GM23248 (cell line): ENCODE results near the gene TET2. TPM values are rescaled to one million over a fixed set of nuclear protein-coding genes. Genes with fewer than 3 reads are reported as not detected.
"Not testable (repeated sequence)": the region's sequence is repeated elsewhere in the genome, so short reads cannot be mapped to it uniquely, and the experiment has no call there.

Experiments used
- DNase-seq: peaks from one replicate; pipeline ENCODE4 v3.0.0-alpha.2; 2015
- H2AFZ ChIP-seq: fragments of 200-600 bp; sonication (generic); 2 replicates; pipeline ENCODE4 v1.6.1; 2016; ENCODE audit warnings: antibody characterized with exemption
- H3F3A ChIP-seq: fragments of 200-600 bp; sonication (generic); 2 replicates; pipeline ENCODE4 v1.6.1; 2016; ENCODE audit warnings: mild to moderate bottlenecking, antibody characterized with exemption, mixed run types; ENCODE audit not compliant: insufficient read depth
- H3K27ac ChIP-seq: fragments of 200-600 bp; sonication (generic); 2 replicates; pipeline ENCODE4 v1.5.1; 2016; ENCODE audit warnings: mild to moderate bottlenecking
- H3K27me3 ChIP-seq: fragments of 200-600 bp; sonication (generic); replicated peaks from 2 replicates; pipeline ENCODE4 v1.6.1; 2016; ENCODE audit warnings: mild to moderate bottlenecking; ENCODE audit not compliant: insufficient read depth
- H3K36me3 ChIP-seq: fragments of 200-600 bp; sonication (generic); 2 replicates; pipeline ENCODE4 v1.6.1; 2016; ENCODE audit warnings: low read depth, mild to moderate bottlenecking
- H3K4me1 ChIP-seq: fragments of 200-600 bp; sonication (generic); 2 replicates; pipeline ENCODE4 v1.6.1; 2016; ENCODE audit warnings: mild to moderate bottlenecking; ENCODE audit not compliant: insufficient read depth
- H3K4me2 ChIP-seq: fragments of 200-600 bp; sonication (generic); one replicate; pipeline ENCODE4 v1.6.1; 2016; ENCODE audit warnings: mild to moderate bottlenecking; ENCODE audit not compliant: unreplicated experiment
- H3K4me3 ChIP-seq: fragments of 200-600 bp; sonication (generic); 2 replicates; pipeline ENCODE4 v1.5.1; 2016; ENCODE audit warnings: mild to moderate bottlenecking
- H3K79me2 ChIP-seq: fragments of 200-600 bp; sonication (generic); 2 replicates; pipeline ENCODE4 v1.6.1; 2016; ENCODE audit warnings: mild to moderate bottlenecking; ENCODE audit not compliant: insufficient read depth
- H3K9ac ChIP-seq: fragments of 200-600 bp; sonication (generic); 2 replicates; pipeline ENCODE4 v1.6.1; 2016; ENCODE audit warnings: mild to moderate bottlenecking
- H3K9me2 ChIP-seq: fragments of 200-600 bp; sonication (generic); 2 replicates; pipeline ENCODE4 v1.6.1; 2016; ENCODE audit warnings: mixed run types, mild to moderate bottlenecking, moderate library complexity; ENCODE audit not compliant: insufficient read depth
- H3K9me3 ChIP-seq: fragments of 200-600 bp; sonication (generic); one replicate; pipeline ENCODE4 v1.6.1; 2017; ENCODE audit warnings: low read depth
- H4K20me1 ChIP-seq: fragments of 200-600 bp; sonication (generic); 2 replicates; pipeline ENCODE4 v1.6.0; 2016; ENCODE audit not compliant: insufficient read depth
- EZH2 ChIP-seq: fragments of 200-600 bp; sonication (generic); IDR thresholded peaks from 2 replicates; pipeline ENCODE4 v1.6.1; 2018; ENCODE audit warnings: antibody characterized with exemption, mild to moderate bottlenecking; ENCODE audit not compliant: insufficient read depth, poor library complexity, severe bottlenecking
- EZH2phosphoT487 ChIP-seq: fragments of 200-600 bp; sonication (generic); IDR thresholded peaks from 2 replicates; pipeline ENCODE4 v1.6.1; 2018; ENCODE audit warnings: antibody characterized with exemption, moderate library complexity, mild to moderate bottlenecking, low read depth; ENCODE audit not compliant: insufficient read depth
- WGBS, 2 experiments: methylation state at CpG; one replicate each; pipeline ENCODE4 v1.1.6; 2015 to 2017; ENCODE audit warnings: low lambda C conversion rate in 2 of 2, low coverage in 1 of 2; ENCODE audit errors: missing lambda C conversion rate in 2 of 2; 5-methylcytosine and 5-hydroxymethylcytosine counted together
- in situ Hi-C: fragments of 300-500 bp; cut with MboI; formaldehyde crosslinking; loops from 2 replicates; pipeline ENCODE4 v1.15.0; 2020
- polyA plus RNA-seq: library from polyadenylated mRNA; unstranded; fragments of >200 nt; fragmentation: Nextera tagmentation; extraction: Ambion mirVana; gene quantifications from 2 replicates; pipeline ENCODE4 v1.2.1, GENCODE V29; 2016
- total RNA-seq: library from RNA; depleted of rRNA; stranded (reverse); fragments of >200 nt; shearing (Covaris generic); gene quantifications from 2 replicates; pipeline ENCODE4 v1.2.3, GENCODE V29; 2014

The TET2 gene
- total and polyA plus RNA-seq, 2 experiments from 2014 or later, result 5.6 to 5.7 TPM

DNA sequence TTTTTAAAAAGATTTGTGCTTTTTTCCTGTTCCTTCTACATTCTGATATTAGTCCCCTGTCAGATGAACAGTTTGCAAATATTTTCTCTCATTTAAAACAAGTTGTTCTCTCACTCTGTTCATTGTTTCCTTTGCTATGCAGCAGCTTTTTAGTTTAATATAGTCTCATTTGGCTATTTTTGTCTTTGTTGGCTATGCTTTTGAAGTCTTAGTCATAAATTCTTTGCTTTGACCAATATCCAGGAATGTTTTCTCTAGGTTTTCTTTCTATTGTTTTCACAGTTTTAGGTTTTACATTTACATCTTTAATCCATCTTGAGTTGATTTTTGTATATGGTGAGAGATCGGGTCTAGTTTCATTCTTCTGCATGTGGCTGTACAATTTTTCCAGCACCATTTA, 136.8 kb downstream of the TET2 start:
- peaks cover 18% of the 10 kb centered on the region for H3K4me1 ChIP-seq
- H3K4me3 ChIP-seq, result no peak overlapping the region
- DNase-seq, result peak; percentile 33
- H3K9ac ChIP-seq, result no peak overlapping the region
- no peak overlapping the region for H2AFZ ChIP-seq
- H3F3A ChIP-seq, result peaks cover 27% of the 10 kb centered on the region
- no peak overlapping the region for H3K4me2 ChIP-seq
- no peaks in the 10 kb centered on the region for H3K79me2 ChIP-seq
- no peaks in the 10 kb centered on the region for H3K36me3 ChIP-seq
- in situ Hi-C loops, result no loop called here
- TF ChIP-seq EZH2phosphoT487 (no peak), EZH2 (no peak)
- no peaks in the 10 kb centered on the region for H3K27me3 ChIP-seq
- H3K27ac ChIP-seq, result no peak overlapping the region
- no peaks in the 10 kb centered on the region for H4K20me1 ChIP-seq
- peaks cover 2% of the 10 kb centered on the region for H3K9me3 ChIP-seq
- 45 to 49% methylated on average over 1 of the region's 1 CpG for WGBS, 2 experiments
- no peaks in the 10 kb centered on the region for H3K9me2 ChIP-seq

DNA sequence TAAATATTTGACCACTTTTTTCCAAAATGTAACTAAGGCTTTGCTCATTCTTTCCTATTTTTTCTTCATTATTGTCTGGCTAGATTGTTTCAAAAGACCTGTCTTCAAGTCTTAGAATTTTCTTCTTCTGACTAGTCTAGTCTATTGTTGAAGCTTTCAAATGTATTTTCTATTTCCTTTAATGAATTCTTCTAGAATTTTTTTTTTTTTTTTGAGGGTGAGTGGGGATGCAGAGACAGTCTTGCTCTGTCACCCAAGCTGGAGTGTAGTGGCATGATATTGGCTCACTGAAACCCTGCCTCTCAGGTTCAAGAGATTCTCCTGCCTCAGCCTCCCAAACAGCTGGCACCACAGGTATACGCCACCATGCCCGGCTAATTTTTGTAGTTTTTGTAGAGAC, 141.4 kb downstream of the TET2 start:
- no peak for DNase-seq
- no peaks in the 10 kb centered on the region for H3K79me2 ChIP-seq
- no peak overlapping the region for H2AFZ ChIP-seq
- no peaks in the 10 kb centered on the region for H3K27me3 ChIP-seq
- no peaks in the 10 kb centered on the region for H4K20me1 ChIP-seq
- in situ Hi-C loops, result no loop called here
- H3K4me3 ChIP-seq, result no peak overlapping the region
- no peak overlapping the region for H3K27ac ChIP-seq
- peaks cover 7% of the 10 kb centered on the region; the same call in 1 of the 2 replicates for H3K4me1 ChIP-seq
- H3K36me3 ChIP-seq, result no peaks in the 10 kb centered on the region
- TF ChIP-seq EZH2 (no peak), EZH2phosphoT487 (no peak)
- WGBS, 2 experiments, result 40 to 54% methylated on average over 2 of the region's 2 CpGs
- H3F3A ChIP-seq, result no peaks in the 10 kb centered on the region
- H3K4me2 ChIP-seq, result no peak overlapping the region
- no peaks in the 10 kb centered on the region for H3K9me2 ChIP-seq
- H3K9ac ChIP-seq, result no peak overlapping the region
- H3K9me3 ChIP-seq, result peaks cover 3% of the 10 kb centered on the region

DNA sequence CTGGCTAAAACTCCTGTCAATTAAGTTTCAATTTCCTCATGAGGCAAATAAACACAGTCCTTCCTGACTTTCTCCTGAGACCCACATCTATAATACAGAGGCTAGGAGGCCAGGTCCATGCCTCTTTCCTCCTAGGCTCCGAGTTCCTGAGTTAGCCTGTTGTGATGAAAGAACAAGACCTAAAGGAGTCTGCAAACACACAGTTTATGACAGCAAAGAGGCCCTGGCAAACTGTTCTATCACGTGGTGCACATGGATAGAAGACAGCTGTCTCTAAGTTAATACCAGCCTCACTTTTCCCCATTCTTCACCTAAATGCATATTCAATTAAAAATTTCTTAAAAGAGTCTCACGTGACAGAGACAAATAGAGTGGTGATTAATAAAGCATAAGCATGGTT, 145.2 kb downstream of the TET2 start:
- H4K20me1 ChIP-seq, result no peaks in the 10 kb centered on the region
- no peak for DNase-seq
- no peak overlapping the region for H2AFZ ChIP-seq
- no peaks in the 10 kb centered on the region for H3K79me2 ChIP-seq
- no peak overlapping the region for H3K4me3 ChIP-seq
- H3K4me1 ChIP-seq, result no peaks in the 10 kb centered on the region
- no peaks in the 10 kb centered on the region for H3K27me3 ChIP-seq
- peaks cover 3% of the 10 kb centered on the region for H3K9me3 ChIP-seq
- H3K4me2 ChIP-seq, result no peak overlapping the region
- no peaks in the 10 kb centered on the region for H3F3A ChIP-seq
- in situ Hi-C loops, result no loop called here
- H3K27ac ChIP-seq, result no peak overlapping the region
- no peaks in the 10 kb centered on the region for H3K36me3 ChIP-seq
- H3K9me2 ChIP-seq, result no peaks in the 10 kb centered on the region
- no peak overlapping the region for H3K9ac ChIP-seq
- WGBS, 2 experiments, result 11 to 19% methylated on average over 3 of the region's 3 CpGs
- TF ChIP-seq EZH2, result no peak
- no peak for TF ChIP-seq EZH2phosphoT487

DNA sequence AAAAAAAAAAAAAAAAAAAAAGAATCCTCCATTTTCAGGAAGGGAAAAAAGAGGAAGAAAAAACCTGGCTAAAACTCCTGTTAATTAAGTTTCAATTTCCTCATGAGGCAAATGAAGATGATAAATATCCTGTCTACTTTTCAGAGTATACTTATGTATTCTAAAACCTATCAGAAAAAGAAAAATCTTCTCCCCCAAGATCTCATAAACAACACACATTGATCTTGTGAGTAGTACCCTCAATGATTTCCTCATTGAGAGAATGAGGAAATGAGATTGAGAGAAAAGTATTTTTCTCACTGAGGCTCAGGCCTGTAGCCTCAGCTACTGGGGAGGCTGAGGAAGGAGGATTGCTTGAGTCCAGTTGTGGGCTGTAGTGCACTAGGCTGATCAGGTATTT, 146.7 kb downstream of the TET2 start:
- H3K9ac ChIP-seq, result no peak overlapping the region
- in situ Hi-C loops, result no loop called here
- no peak overlapping the region for H3K4me2 ChIP-seq
- H2AFZ ChIP-seq, result no peak overlapping the region
- H3K79me2 ChIP-seq, result no peaks in the 10 kb centered on the region
- H3K9me3 ChIP-seq, result peaks cover 2% of the 10 kb centered on the region
- DNase-seq, result no peak
- H3F3A ChIP-seq, result no peaks in the 10 kb centered on the region
- no peak overlapping the region for H3K27ac ChIP-seq
- H3K4me1 ChIP-seq, result no peaks in the 10 kb centered on the region
- no peaks in the 10 kb centered on the region for H3K36me3 ChIP-seq
- no peak for TF ChIP-seq EZH2phosphoT487
- no peak for TF ChIP-seq EZH2
- H3K4me3 ChIP-seq, result no peak overlapping the region
- no peaks in the 10 kb centered on the region for H4K20me1 ChIP-seq
- no peaks in the 10 kb centered on the region for H3K9me2 ChIP-seq
- H3K27me3 ChIP-seq, result no peaks in the 10 kb centered on the region

DNA sequence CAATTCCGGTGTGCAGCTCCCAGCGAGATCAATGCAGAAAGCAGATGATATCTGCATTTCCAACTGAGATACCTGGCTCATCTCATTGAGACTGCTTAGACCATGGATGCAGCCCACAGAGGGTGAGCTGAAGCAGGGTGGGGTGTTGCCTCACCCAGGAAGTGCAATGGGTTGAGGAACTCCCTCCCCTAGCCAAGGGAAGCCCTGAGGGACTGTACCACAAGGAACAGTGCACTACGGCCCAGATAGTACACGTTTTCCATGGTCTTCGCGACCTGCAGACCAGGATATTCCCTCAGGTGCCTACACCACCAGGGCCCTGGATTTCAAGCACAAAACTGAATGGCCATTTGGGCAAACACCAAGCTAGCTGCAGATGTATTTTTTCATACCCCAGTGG, 150.0 kb downstream of the TET2 start:
- Histone ChIP-seq H3K79me2 (no peaks in the 10 kb centered on the region), H3K27me3 (no peaks in the 10 kb centered on the region), H4K20me1 (no peaks in the 10 kb centered on the region), H3K9me3 (no peaks in the 10 kb centered on the region), H3K4me2 (no peak overlapping the region), H3F3A (no peaks in the 10 kb centered on the region), H3K9ac (no peak overlapping the region), H3K4me3 (no peak overlapping the region), H3K36me3 (no peaks in the 10 kb centered on the region), H3K4me1 (no peaks in the 10 kb centered on the region), H3K27ac (no peak overlapping the region), H3K9me2 (no peaks in the 10 kb centered on the region), H2AFZ (no peak overlapping the region)
- 46 to 67% methylated on average over 6 of the region's 6 CpGs for WGBS, 2 experiments
- DNase-seq, result no peak
- in situ Hi-C loops, result no loop called here
- TF ChIP-seq EZH2, result no peak
- no peak for TF ChIP-seq EZH2phosphoT487

DNA sequence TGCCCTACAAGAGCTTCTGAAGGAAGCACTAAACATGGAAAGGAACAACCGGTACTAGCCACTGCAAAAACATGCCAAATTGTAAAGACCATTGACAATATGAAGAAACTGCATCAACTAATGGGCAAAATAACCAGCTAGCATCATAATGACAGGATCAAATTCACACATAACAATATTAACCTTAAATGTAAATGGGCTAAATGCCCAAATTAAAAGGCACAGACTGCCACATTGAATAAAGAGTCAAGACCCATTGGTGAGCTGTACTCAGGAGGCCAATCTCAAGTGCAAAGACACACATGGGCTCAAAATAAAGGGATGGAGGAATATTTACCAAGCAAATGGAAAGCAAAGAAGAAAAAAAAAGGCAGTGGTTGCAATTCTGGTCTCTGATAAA, 152.4 kb downstream of the TET2 start:
- H3K9ac ChIP-seq, DNase-seq, H4K20me1 ChIP-seq, H3K9me2 ChIP-seq, H2AFZ ChIP-seq, H3K4me3 ChIP-seq, H3K79me2 ChIP-seq, H3K9me3 ChIP-seq, H3K4me2 ChIP-seq, H3K4me1 ChIP-seq, H3F3A ChIP-seq, H3K27me3 ChIP-seq, H3K36me3 ChIP-seq, H3K27ac ChIP-seq, in situ Hi-C loops: not testable (repeated sequence)
- WGBS, 2 experiments, result 41 to 58% methylated on average over 1 of the region's 1 CpG
